ENCODE data around the gene GBA2.

Gene GBA2

DNA sequence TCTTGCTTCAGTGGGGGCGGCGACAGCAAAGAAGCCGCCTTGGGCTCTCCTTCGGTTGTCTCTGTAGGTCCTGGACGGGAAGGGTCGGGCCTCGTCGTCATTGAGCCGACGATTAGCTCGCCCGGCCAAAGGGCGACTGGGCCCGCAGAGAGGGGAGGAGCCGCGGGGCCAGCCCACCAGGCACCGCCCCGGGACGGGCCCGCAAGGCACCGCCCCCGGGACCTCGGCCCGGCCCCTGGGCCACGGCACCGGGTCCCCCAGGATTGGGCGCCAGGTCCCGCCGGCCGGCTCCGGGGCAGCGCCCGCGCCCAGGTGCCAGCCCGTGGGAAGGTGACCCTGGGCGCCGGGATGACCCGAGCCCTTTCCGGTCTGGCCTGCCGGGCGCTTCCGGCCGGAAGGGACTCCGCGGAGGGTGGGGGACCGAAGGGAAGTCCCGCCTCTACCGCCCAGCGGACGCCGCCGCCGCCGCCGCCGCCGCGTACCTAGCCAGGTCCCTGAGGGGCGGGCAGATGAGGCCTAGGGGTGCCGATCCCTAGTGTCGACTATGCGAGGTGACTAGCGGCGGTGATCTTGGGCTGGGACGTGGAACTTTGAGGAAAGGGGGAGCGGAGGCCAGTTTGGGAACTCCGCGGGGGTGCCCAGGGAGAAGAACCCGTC, at the start of gene GBA2, which contains the start of gene RGP1:
Gene GBA2, minus strand, starts transcription at position 371 of the 657 bp plus-strand sequence. CDS start 524 bp downstream, outside the sequence.
Gene RGP1, plus strand, starts transcription at position 430 of the 657 bp plus-strand sequence. CDS start 469 bp downstream, outside the sequence.
- DNase-seq = peak; percentile 72

DNA sequence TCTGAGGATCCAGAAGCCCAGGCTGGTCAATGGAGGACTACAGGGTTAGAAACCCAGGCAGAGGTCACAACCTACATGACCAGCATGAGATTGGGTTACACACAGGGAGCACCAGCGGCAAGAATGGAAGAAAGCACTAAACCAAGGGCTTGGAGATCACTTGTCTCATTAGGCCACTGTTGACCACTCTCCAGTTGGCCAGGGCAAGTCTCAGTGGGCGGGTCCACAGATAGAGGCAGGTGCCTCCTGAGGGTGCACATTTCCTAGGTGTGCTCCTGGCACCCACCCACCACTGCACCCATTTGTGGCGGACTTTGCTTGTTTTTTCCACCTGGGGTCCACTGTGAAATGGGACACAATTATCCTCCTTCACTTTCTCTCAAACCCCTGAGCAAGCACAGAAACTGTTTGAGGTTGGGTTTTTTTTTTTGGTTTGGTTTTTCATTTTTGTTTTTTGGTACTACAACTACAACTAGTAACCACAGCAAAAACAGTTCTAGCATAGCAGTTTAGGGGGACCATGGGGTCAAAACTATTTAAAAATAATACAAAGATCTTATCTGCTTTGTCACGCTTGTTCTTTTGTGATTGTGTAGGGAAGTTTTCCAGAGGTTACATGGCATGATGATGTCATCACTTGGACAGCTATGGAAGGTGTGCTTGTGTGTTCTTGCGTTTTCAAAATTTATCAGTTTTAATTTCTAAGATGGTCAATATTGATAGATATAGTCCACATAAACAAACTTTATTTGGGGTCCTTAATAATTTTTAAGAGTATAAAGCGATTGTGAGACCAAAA, 48.5 kb upstream of the GBA2 start:
- no peak for DNase-seq

DNA sequence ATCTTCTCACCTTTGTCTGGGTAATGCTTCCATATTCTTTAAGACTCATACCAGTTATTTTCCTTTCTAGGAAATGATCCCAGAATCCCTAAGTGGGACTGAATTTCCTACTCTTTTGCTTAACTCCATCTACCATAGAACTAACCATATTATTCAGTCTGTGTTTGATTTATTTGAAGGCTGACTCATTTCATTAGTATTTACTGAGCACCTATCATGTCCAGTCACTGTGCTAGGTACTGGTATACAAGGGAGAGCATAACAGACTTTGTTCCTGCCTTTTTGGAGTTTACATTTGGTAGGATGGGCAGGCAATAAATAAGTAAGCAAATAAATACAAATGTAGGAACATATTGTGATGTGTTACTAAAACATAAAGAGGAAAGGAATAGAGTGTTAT, 46.7 kb upstream of the GBA2 start:
- no peak for DNase-seq

DNA sequence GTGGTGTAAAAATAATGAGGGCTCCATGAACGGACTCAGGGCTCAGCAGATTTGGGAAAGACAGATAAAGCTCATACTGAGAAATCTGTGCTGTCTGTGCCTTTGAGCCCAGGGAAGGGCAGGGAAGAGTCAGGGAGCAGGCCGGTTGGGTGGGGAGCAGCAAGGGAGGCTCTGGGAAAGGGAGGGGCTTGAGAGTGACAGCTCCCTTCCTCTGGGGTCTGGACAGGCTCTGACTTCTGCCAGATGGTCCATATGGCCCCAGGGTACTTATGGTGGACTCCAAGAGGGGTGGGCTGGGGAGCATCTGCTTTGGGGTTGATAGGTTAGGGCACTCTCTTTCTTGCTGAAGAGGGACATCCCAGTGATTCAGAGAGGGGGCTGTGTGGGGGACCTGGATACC, 44.4 kb upstream of the GBA2 start:
- no peak for DNase-seq

DNA sequence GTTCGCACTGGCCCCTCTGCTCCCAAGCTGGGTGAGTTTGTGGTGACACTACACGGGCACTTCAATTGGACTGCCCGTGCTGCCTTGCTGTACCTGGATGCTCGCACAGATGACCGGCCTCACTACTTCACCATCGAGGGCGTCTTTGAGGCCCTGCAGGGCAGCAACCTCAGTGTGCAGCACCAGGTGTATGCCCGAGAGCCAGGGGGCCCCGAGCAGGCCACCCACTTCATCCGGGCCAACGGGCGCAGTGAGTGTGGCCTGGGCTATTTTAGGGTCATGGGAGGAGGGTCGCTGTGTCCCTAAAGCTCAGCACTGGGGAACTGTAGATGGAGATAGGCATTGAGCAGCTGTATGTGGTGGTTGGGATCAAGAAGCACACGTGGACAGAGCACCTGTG, 43.8 kb upstream of the GBA2 start:
- no peak for DNase-seq

DNA sequence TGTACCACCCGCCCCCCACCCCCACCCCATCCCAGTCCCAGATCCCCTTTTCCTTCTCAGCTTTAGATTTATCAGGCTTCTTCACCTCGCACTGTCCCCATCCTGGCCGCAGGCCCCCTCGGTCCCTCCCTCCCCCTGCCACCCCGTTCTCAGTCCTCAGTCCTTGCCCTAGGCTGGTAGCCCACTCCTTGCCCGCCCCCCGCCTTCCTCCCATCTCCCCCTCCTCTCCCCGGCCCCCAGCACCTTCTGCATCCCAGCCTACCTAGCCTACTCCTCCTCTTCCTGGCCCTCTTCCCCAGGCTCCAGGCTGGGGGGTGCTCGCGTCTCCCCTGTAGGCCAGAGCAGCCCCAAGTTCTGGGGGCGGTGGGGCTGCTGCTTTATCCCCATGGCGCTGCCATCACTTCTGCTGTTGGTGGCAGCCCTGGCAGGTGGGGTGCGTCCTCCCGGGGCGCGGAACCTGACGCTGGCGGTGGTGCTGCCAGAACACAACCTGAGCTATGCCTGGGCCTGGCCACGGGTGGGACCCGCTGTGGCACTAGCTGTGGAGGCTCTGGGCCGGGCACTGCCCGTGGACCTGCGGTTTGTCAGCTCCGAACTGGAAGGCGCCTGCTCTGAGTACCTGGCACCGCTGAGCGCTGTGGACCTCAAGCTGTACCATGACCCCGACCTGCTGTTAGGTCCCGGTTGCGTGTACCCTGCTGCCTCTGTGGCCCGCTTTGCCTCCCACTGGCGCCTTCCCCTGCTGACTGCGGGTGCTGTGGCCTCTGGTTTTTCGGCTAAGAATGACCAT, 43.2 kb upstream of the GBA2 start:
- no peak for DNase-seq

DNA sequence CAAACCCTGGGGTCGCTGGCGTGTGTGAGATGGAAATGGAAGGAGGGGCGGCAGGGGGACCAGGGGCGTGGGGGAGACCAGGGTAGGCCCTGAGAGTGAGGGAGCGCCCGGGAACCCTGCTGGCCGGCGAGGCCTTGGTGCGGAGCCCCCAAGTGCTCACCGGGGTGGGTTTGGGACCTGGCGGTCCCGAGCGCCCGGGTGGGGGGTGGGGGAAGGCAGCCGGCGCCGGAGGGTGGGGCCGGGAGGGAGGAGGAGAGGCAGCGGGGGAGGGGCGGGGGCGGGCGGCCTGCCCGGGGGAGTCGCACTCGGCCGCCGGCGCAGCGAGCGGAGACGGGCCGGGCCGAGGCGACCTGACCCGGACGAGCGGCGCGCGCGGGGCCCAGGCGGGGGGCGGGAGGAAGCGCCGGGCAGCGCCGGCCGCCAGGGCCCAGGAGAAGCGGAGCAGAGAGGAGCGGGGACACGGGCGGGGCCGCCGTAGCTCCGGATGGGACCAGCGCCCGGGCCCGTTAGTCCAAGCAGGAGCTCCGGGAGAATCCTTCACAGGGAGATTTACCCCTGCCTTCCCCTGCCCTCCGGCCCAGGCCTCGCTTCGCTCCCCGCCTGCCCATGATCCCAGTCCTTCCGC, 42.4 kb upstream of the GBA2 start, which contains the start of gene NPR2:
Gene NPR2, plus strand, starts transcription at position 295 of the 625 bp plus-strand sequence. CDS start 818 bp downstream, outside the sequence.
- DNase-seq = no peak

DNA sequence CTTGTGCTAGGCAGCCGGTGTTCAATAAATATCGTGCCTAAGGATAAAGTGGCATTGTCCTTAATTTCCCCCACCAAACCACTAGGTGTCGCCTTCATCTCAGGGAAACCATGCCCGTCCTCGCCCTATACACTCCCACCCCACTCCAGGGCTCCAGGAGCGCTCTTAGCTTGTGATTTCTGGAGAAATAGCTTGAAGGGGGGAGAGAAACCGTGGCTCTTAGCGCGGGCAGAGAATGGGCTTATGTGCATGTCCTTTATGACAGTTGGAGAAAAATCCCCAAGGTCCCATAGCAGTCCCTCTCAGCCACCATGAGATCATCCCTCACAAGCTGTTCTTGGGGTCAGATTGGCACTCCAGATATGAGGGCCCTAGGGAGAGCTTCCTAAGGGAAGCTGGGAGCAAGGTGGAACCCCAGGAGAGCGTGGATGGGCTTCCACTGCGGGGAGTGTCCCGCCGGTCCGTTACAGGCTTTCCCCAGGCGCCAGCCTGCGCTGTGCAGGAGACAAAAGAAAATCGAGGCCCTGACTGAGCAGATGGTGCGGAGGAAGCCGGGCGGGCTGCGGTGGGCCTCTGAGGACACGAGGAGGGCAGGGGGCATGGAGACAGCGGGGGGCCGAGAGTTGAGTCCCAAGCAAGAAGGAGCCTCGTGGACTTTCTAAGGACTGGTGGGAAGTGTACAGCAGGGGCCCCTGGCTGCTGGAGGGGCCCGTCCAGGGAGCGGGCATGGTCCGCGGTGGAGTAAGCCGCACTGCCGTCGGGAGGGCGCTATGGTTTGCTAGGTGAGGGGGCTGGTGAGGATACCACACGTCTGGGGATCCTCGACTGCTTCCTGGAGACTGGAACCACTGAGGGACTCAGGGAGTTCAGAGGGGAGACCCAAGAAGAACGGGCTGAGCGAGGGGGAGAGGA, 41.6 kb upstream of the GBA2 start:
- DNase-seq = peak; percentile 48

DNA sequence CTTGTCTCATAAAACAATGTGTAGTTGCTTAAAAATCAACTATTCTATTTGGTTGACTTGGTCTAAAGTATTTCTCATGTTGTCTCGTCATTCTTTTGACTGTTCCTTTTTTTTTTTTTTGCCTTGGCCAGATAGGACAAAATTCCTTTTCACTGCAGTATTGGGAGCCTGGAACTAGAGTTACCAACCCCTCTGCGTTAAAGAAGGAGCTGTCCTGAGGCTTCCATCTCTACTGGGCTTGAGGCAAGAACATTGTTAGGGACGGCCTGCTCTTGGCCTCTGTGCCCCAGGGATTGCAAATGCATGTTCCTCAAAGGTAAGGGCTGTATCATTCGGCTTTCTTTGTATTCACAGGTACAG, 41.0 kb upstream of the GBA2 start:
- no peak for DNase-seq

DNA sequence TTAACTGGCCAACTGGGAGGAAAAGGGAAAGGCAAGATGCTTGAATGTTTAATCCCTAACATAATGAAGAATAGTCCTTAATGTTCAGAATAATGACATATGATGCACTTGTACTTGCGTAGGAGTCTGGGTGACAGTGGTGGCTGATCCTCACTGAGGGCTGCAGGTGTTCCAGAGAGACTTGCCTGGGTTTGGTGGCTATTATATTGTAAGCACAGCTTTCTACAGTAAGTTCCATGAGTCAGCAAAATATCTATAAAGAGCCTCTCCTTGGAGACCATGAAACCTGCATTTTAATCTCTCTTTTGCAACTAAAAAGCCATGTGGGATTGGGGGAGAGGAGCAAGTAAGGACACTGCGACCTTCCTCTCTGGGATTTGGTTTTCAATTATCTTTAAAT, 40.5 kb upstream of the GBA2 start:
- DNase-seq = no peak

DNA sequence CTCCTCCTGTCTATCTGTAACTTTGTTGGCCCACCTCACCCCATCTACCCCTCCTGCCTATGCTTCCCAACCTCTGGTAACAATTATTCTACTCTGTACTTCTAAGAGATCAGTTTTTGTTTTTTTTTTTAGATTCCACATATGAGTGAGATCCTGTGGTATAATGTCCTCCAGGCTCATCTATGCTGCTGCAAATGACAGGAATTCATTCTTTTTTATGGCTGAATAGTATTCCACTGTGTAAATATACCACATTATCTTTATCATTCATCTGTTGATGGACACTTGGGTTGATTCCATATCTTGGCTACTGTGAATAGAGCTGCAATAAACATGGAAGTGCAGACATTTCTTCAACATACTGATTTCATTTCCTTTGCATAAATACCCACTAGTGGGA, 34.4 kb upstream of the GBA2 start:
- no peak for DNase-seq

DNA sequence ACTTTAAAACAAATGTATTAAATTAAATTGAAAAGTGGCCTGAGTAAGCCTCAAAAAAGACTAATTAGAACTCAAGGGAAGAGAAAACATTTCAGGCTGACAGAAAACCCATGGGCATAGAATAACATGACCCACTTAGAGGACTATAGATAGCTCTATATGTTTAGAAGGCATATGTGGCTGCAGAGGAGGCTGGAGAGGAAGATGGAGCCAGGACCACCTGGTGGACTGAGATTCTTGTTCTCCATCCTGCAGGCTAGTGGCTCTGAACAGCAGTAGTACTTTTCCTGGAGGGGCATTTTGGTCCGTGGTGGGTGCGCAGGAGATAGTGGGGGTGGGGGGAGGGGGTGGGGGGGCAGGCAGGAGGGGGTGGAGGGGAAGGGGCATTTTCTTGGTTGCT, 32.0 kb upstream of the GBA2 start:
- no peak for DNase-seq

DNA sequence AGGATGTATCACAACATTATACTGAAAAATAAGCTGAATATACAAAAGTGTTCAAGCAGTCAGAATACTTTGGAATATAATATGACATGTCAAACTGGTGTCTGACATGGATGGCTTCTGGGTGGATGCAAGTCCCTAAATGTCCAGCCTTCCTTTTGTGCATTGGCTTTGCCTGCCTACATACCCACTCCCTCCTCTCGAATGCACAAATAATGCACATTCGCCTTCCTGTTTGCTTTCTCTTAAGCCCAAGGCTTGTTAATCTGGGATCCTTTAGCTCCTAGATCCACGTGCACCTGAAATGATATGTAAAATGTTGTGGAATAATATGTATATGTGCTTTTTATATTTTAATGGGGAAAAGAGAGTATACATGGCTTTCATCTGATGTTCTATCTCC, 29.5 kb upstream of the GBA2 start:
- no peak for DNase-seq

DNA sequence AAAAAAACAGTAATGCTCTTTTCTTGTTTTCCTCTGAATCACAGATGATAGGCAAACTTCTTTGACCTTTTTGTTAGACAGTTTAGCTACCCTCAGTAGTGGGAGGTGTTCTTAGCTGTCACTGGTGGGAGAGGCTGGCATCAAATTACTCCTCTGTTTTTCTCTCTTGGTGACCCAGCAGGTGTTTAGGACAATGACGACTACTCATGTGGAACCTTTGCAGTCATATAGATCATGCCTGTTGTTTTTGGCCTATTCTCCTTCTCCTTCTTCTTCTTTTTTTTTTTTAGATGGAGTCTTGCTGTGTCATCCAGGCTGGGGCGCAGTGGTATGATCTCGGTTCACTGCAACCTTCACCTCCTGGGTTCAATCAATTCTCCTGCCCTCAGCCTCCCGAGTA, 27.0 kb upstream of the GBA2 start:
- DNase-seq = no peak

DNA sequence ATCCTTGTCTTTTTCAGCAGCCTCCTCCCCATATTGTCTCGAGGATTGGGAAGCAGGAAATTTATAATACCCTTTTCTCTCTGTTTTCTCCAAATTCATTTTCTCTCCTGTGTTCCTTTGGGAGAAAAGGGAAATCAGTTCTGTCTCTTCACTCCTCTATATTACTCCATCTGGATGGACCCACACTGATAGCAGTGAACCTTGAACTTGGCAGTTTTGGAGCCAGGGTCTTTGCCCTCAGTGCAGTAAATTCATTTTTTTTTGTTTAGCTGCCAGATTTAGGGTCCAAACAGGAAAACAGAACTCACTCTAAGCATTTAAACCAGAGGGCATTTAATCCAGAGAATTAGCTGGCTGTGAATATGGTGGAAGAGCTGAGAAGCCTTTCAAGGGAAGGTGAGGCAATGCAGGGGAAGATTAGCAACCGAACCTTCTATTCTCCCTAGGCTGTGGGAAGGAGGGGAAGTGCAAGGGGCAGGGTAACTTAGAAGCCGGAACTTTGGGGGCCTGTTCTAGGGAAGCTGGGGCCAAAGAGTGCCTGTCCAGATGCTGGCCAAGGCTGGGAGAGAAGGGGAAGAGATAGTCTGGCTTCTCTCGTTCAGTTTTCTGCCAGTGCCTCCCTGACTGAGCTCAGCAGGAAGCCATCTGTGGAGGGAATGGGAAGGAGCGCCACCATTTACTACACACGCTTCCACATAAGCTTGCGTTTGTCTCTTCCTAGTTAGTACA, 26.0 kb upstream of the GBA2 start:
- no peak for DNase-seq

DNA sequence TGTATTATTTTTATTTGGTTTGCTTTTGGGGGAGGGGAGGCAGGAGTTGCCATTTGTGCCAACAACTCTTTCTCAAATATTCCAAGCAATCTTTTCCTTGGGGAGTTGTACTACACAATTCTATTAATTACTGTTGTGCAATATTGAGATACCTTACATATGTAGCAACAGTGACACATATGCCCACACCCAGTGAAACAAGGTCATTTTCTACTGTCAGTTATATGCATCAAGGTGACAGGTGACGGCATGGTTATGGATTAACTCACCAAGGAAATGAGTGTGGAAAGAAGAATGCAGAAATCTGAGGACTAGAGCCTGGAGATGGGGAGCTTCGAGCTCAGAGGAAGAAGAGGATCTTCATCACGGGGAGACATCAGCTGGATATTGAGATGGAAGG, 22.9 kb upstream of the GBA2 start:
- DNase-seq = no peak

DNA sequence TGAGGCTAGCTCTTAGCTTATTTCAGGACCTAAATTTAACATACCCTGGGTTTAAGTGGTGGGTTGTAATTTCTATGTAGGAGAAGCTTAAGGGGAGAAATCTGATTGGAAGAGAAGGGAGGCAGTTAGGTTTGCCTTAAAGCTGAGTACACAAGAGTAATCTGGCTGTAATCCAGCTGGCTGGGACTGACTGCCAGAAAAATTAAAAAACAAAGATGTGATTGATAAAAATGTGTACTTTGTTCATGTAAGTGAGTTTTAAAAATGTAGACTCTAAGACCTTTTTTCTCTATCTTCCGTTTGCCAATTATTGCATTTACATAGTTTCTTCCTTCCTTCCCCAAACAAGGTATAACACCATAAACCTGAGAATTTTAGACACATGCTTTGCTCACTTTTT, 22.5 kb upstream of the GBA2 start:
- no peak for DNase-seq

DNA sequence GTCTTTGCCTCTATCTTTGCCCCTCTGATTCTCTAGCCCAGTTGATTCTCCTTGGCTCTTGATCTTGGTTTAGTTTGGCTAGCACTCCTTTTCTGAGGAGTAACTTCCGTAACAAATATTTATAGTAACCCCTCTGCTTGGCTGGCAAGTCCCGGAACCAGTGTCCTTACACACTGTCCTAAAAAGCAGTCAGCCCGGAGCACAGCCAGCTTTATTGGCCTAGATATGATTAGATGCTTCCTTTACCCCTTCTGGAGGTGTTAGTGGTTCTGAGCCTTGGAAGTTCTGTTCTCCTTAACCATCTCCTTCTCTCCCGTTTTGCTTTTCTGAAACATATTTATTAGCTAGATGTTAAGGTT, 22.0 kb upstream of the GBA2 start:
- no peak for DNase-seq

DNA sequence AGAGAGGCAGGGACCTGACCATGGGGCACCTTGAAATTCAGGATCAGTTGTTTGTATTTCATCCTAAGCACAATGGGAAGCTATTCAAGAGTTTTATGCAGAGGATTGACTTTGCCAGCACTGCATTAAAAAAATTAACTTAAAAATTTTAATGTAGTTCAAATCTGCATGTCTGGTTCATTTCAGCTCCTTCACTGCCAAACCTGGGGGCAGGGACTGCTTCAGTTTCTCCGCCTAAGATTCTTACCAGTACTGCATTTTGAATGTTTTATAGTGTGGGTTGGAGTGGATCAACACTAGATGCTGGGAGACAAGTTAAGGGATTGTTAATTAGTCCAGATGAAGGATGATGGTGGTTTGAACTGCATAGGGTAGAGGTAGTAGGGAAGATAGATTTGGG, 20.7 kb upstream of the GBA2 start:
- no peak for DNase-seq

DNA sequence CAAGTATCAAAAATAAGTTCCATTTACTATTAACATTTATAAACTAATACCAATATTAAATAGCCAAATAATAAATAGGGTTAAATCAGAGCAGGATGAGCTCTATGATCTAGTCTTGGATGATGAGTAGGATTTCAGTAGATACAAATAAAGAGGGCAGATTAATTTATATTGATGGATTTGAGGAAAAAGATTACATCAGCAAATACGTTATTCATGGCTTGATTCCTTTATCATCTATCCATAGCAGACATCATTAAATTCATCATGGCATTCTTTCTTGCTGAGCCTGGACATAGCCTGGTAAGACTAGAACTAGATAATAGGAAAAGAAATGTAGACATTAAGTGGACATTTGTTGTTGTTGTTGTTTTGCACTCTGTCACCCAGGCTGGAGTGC, 18.4 kb upstream of the GBA2 start:
- no peak for DNase-seq

DNA sequence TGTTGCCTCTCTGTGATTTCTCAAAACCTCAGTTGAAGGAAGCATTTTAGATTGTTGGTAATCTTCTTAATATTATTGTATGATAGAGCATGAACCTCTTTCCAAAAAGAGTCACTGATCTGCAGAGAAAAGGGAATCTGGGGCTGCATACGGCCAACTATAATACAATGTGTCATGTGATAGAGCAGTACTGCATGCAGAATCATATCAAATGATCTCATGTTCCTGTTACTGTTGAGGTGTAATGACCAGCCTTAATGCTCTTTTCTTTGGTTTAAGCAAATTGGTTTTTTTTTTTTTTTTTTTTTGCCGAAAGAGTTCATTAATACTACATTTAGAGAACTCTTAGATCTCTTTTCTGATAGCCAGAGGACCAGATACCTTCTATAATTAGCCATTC, 18.0 kb upstream of the GBA2 start:
- no peak for DNase-seq

Data from activated T-cell treated with anti-CD3 and anti-CD28 coated beads, Interleukin-2, amount 50 U/mL, for 1 hour (primary cell).